GM19351 (cell line): ENCODE measurements around the gene PLK2.

Source experiments
- ATAC-seq: cut with Tn5 transposase; IDR thresholded peaks from one replicate; pipeline ENCODE4 v1.9.1; 2021; ENCODE audit warnings: mild to moderate bottlenecking, moderate library complexity; ENCODE audit not compliant: unreplicated experiment

Gene PLK2

GRCh38 chr5:58481066-58481676 is 21.3 kb upstream of the PLK2 start:
- no peak for ATAC-seq

- peak; percentile 43 for ATAC-seq
Observed at GRCh38 chr5:58477760-58478376, 18.0 kb upstream of the PLK2 start.

DNA sequence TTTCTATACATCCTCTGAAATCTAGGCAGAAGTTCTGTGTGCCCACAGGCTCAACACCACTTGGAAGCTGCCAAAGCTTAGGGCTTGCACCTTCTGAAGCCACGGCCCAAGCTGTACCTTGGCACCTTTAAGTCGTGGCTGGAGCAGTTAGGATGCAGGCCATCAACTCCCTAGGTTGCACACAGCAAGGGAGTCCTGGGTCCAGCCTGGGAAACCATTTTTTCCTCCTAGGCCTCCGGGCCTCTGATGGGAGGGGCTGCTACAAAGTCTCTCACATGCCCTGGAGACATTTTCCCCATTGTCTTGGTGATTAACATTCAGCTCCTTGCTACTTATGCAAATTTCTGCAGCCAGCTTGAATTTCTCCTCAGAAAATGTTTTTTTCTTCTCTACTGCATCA is 15.5 kb upstream of the PLK2 start:
- no peak for ATAC-seq

DNA sequence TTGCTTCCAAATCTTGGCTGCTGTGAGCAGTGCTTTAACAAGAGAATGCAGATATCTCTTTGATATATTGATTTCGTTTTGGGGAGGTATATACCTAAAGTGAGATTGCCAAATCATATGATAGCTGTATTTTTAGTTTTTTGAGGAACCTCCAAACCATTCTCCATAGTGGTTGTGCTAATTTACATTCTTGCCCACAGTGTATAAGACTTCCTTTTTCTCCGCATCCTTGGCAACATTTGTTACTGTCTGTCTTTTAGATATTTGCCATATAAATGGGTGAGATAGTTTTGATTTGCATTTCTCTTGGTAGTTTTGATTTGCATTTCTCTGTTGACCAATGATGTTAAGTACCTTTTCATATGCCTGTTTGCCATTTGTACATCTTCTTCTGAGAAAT is 10.0 kb upstream of the PLK2 start:
- ATAC-seq: no peak

DNA sequence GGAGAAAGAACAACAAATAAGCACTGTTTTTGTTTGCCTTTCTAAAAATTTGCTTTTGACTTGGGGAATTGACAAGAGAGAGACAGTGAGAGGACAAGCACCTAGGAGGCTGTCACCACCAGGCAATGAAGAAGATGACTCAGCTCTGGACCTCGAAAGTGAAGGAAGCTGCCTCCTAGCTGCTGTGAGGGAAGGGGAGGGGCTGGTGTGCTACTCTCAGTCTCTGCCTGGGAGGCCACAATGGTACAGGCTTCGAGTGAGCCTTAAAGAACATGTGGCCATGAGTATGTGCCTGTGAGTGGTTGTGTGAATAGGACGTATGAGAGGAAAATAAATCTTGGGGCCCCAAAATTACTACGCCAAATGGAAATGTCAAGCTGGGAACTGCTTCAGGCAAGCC is 7.1 kb upstream of the PLK2 start:
- ATAC-seq: peak; percentile 99

- ATAC-seq: no peak
Observed at GRCh38 chr5:58462623-58463230, 2.8 kb upstream of the PLK2 start.

- ATAC-seq: no peak
Observed at GRCh38 chr5:58462154-58462553, 2.3 kb upstream of the PLK2 start.

DNA sequence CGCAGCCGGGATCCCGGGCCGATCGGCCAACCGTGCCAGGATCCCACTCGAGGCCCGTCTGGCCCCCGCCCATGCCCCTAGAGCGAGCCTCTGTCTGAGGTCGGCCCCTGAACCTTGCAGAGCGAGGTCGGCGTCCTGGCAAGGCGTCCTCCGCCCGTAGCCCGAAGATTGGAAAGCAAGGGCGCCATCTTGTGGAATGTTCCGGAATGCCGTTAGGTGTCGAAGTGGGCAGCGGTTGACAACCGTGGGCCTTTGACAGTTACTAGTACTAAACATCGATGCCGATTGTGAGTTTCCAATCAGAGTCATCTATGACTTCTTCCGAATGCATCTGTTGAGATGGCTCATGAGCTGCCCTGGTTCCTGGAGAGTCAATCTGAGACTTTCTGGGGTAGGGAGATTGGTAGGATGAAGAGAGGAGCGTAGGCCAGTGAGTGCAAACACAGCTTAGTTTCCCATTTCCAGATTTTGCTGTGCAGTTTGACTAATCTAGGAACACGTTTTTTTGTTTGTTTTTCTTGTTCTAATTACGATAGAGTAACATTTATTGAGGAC is 923 bp upstream of the PLK2 start:
- peak; percentile 71 for ATAC-seq

GRCh38 chr5:58459146-58460001 is 512 bp downstream of the PLK2 start:
- ATAC-seq: peak; percentile 21

GRCh38 chr5:58458743-58459145 is 1.1 kb downstream of the PLK2 start:
- no peak for ATAC-seq

DNA sequence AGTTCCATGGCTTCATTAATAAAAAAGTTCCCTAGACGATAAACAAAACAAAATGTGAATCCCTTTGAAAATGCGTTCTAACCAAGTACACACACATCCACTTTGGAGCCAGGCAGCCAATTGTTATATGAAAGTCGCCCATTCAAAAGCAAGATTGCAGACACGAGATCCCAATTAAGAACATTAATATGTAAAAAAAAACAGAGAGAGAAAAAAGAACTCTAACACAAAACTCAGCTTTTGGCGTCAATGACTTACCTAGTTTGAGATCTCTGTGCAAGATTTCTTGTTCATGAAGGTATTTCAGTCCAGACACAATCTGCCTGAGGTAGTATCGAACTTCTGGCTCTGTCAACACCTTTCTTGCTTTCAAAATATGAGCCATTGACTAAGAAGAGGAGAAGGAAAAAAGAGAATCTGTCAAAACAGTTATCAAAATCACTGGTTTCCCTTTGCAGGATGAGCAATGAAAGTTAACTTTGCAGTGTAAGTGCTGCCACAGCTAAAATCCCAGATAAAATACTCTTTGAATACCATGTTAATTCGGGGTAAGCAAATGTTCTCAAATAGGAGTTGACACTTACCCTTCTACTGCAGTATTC is 1.6 kb downstream of the PLK2 start:
- no peak for ATAC-seq

- no peak for ATAC-seq
Observed at GRCh38 chr5:58457050-58457449, 2.8 kb downstream of the PLK2 start.

- ATAC-seq: no peak
Observed at GRCh38 chr5:58456486-58456885, 3.4 kb downstream of the PLK2 start.

DNA sequence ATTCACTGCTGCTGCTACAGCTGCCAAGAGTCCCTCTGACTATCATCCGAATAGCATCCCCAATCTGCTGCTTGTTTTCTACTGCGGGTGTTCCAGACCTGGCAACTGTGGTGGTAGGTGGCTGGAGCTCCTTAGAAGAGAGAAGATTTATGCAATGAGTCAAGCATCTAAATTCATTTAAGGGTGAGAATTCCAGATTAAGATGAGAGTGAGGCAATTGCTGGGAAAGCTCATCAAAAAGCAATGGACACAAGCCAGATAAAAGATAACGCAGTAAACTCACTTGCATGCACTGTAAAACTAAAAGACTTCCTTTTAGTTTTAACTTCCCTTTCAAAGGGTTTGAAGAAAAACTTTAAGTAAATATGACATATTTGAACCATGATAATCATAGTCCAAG is 3.9 kb downstream of the PLK2 start:
- no peak for ATAC-seq

DNA sequence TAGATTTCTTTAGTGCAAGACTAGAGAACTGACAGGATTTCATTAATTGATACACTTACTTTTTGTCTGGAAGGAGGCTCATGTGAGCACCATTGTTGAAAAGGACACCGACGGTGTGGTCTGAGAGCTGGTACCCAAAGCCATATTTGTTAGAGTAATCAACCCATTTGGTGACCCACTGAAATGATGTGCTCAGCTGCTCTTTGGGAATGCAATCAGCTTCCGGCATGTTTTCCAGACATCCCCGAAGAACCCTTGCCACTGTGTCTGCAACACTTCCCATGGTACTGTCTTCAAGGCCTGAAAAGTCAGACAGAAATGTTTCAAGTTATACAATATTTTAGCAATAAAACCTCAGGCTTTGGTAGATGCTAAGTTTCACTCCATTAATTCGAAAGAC is 4.4 kb downstream of the PLK2 start:
- ATAC-seq: no peak

- no peak for ATAC-seq
Observed at GRCh38 chr5:58455066-58455465, 4.8 kb downstream of the PLK2 start.

DNA sequence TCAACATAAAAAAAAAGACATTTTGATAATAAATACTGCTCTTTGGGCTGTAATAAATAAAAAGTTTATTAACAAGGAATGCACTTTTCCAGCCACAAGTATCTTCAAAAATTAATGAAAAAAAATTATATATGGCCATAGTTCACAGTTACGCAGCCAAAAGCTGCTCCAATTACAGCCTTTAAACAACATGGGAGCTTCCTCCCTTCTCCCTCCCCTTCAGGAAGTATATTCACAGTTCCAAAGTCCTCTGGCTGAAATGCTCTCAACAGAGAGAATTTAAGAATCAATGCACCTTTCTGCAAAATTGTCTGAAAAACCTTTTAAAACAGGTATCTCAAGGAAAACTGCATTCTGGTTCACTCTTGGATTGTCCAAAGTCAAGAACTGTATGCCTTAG is 5.9 kb downstream of the PLK2 start:
- ATAC-seq: no peak

- no peak for ATAC-seq
Observed at GRCh38 chr5:58453306-58453705, 6.6 kb downstream of the PLK2 start.

DNA sequence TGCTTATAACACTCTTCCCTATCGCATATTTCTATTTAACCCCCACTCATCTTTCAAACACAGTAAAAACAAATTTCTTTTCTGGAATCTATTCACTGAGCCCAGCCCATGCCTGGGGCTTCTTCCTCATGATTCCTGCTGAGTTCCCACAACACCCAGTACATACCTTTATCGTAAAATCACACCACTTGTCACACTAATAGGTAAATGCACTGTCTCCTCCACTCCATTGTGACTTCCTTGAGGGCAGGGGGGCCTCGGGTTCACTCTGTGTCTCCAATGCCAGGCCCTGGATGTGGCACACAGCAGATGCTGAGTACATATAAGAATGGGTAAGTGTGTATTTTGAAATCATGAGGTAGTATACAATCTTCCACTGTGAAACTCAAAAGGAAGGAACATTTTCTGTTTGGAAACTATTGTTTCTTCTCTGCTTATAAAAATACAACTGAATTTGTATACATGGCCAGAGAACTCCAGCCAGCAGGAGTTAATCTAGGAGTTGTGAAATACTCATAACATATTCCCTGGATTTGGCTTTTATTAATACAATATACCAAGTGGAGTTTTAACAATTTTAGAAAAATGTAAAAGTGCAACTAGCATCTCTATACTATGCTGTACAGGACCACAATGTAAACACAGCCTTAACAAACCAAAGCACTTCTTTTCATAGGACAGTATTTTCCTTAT is 7.2 kb downstream of the PLK2 start:
- no peak for ATAC-seq
